GM19452 (cell line): ENCODE results near the gene VPS72.

Experiments used
- ATAC-seq: cut with Tn5 transposase; IDR thresholded peaks from one replicate; pipeline ENCODE4 v1.9.1; 2021; ENCODE audit not compliant: unreplicated experiment

VPS72 gene

DNA sequence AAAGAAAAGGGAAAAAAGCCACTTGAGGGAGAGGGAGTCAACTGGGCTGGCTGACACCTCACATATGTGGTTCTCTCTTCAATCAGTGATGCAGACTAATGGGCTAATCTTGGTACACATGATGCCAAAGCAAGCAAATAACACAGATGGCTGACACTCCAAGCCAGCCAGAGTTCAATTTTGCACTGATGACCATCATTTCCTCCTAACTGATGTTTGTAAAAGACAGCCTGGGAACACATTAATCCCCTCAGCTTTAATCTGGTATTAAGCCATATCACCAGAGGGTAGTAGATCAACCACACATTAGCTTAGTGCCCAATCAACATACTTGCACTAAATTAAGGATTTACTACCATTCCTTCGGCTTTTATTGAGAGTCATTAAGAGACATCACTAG, 2.8 kb downstream of the VPS72 start:
- ATAC-seq, result no peak

DNA sequence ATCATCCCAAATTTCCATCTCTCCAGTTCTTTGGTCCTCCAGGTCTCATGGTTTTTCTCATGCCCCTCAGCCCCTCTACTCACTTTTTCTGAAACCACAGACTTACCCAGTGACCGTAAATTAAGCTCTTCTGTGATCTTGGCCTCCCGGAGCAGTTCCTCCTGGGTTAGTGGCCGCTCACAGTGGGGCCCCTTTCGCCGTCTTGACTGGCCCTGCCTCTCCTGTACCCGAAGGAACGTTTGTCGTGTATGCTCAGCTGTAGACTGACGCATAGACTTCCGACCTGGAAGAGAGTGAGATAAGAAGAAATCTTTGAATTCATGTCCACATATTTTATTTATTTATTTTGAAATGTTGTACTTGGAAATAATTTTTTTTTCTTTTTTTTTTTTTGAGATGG, 5.8 kb downstream of the VPS72 start:
- no peak for ATAC-seq

- ATAC-seq, result no peak
Measured at GRCh38 chr1:151176514-151177045, 13.4 kb downstream of the VPS72 start.

DNA sequence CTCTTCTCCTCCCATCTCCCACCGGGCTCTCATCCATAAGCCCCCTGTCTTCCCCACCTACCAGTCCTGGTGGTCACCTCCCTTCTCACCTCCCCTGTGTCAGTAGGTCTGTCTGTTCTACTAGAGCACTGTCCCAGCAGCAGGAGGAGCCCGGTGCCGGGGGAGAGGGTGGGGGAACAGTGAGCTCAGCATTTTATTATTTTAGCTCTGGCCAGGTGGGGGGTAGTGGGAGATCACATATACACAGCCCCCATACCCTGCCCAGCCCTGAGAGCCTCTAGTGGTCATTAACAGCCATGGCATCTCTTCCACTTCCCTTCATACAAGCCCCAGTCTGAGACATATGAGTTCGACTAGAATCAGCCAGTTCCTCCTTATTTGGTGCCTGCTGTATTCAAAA, 14.1 kb downstream of the VPS72 start, which contains the start of gene TMOD4:
Gene TMOD4 (minus strand): TSS at position 119 of the 400 bp plus-strand sequence. CDS start 1,106 bp downstream, outside the sequence.
- no peak for ATAC-seq

- no peak for ATAC-seq
Measured at GRCh38 chr1:151175041-151175741, 14.8 kb downstream of the VPS72 start.

DNA sequence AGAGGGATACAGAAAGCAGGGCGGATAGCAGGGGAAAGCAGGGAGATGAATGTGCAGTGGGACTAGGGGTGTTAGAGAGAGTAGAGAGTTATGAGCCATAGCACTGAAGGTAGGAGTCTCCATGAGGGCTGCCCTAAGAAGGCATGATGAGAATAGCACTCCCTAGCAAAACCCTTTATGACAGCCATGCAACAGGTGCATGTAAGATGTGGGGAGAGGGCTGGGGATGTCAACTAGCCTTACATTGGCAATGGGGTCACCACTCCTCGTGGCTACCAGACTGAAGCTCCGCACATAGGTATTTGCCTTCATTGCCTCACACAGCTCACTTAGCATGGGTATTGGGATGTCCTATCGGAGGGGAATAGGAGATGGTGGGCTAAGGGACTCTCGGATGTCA, 18.8 kb downstream of the VPS72 start:
- no peak for ATAC-seq

GRCh38 chr1:151167116-151167515, 22.9 kb downstream of the VPS72 start:
- no peak for ATAC-seq

DNA sequence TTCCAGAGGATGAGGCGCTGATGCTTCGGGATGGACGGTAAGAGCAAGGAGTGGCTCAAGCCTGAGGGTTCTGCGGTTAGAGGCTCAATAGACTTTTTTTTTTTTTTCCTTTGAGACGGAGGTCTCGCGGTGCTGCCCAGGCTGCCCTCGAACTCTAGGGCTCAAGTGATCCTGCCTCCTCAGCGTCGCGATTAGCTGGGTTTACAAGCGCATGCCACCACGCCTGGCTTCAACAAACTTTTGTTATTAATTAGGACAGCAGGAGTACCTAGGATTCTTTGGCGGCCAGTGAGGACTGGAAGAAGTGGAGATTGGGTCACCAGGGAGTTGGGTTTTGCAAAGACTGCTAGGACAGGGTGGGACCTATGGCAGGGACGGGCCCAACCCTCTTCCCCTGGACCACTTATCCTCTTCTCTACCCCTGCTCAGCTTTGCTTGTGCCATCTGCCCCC, 23.5 kb downstream of the VPS72 start:
- no peak for ATAC-seq

- peak; percentile 88 for ATAC-seq
Measured at GRCh38 chr1:151165738-151166504, 24.1 kb downstream of the VPS72 start, which contains the start of the genes LYSMD1 and SCNM1. TSS of gene LYSMD1 (minus strand) at chr1:151165902. CDS start at chr1:151165258, 644 bp downstream. TSS of gene SCNM1 (plus strand) at chr1:151166144. CDS start at chr1:151166153, 9 bp downstream.

GRCh38 chr1:151165281-151165737, 24.7 kb downstream of the VPS72 start:
- ATAC-seq, result peak; percentile 8

DNA sequence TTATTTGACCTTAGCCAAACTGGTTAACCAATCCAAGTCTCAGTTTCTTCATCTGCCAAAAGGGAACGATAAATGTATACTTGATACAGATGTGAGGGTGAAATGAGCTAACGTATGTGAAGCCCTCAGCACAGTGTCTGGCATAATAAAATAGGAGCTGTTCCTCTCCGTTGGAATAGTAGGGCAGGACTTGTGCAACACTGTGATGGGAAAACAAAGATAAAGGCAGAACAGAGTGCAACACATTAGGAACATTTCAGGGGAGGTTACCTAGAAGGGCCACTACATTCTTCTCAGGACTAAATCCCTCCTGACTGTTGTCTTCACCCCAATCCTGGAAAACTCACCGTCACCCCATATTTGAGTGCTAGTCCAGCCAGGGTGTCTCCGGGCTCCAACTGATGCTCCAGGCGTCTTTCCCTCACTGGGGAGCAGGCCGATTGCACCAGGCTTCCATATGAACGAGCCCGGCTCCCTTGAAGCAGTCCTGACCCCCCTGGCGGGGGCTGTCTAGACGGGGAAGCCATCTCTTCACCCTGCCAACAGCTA, 25.2 kb downstream of the VPS72 start:
- ATAC-seq, result no peak

DNA sequence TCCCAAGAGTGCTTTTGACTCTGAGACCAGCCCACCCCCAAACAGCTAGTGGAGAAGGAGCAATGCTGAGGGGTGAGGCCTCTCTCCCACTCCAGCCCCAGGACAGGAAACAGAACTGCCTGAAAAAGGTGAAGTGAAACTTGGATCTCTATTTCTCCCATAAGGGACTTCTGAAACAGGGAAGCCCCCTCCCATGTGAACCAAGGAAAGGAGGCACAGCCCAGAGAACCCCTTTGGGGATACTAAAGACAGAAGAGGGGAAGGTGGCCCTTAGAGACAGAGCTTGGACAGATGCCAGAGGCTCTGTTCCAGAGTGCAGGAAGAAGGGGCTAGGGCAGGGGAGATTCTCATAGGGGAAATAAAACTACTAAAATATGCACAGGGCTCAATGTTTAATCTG, 30.6 kb downstream of the VPS72 start:
- no peak for ATAC-seq

DNA sequence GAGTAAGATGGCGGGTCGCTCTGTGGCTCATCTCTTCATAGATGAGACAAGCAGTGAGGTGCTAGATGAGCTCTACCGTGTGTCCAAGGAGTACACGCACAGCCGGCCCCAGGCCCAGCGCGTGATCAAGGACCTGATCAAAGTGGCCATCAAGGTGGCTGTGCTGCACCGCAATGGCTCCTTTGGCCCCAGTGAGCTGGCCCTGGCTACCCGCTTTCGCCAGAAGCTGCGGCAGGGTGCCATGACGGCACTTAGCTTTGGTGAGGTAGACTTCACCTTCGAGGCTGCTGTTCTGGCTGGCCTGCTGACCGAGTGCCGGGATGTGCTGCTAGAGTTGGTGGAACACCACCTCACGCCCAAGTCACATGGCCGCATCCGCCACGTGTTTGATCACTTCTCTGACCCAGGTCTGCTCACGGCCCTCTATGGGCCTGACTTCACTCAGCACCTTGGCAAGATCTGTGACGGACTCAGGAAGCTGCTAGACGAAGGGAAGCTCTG, 31.2 kb downstream of the VPS72 start:
- no peak for ATAC-seq

DNA sequence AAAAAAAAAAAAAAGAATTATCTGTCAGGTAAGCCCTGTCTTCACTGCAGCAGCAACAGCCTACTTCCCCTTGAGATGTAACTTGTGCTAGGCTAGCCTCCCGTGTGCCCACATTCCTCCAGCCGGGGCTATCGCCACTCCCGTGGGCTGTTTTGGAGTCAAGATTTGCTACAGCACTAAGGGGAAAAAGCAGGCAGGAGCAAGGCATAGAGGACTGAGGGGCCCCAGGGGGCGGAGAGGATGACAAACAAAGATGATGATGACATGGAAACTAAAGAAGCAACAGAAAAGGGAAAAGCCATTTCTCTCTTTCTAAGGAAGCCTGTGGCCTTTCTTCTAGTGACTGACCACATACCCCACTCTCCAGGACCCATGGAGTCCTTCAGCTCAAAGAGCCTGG, 31.7 kb downstream of the VPS72 start:
- ATAC-seq, result no peak

DNA sequence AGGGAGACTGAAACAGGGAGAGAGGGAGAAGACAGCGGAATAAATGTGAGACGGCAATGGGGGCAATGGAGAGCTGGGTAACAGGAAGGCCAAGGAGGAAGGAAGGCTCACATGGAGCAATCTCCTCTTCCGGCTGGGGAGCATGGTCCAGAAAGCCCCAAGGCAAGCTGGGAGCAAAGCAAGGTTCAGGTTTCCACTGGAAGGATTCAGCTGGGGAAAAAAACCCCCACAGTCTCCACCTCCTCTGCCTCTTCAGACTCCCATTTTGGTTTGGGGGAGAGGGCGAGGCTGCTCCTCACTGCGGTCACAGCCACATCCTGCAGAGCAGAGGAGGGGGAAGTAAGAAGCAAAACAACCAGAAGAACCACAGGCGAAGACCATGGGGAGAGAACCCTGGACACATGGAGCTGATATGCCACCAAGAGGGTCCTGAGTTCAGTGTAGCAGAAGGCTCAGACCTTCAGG, 32.9 kb downstream of the VPS72 start:
- no peak for ATAC-seq

- peak; percentile 73 for ATAC-seq
Measured at GRCh38 chr1:151156515-151156819, 33.5 kb downstream of the VPS72 start, which contains the start of gene TNFAIP8L2. TSS of gene TNFAIP8L2 (plus strand) at chr1:151156649. CDS start at chr1:151158698, 2,049 bp downstream.

DNA sequence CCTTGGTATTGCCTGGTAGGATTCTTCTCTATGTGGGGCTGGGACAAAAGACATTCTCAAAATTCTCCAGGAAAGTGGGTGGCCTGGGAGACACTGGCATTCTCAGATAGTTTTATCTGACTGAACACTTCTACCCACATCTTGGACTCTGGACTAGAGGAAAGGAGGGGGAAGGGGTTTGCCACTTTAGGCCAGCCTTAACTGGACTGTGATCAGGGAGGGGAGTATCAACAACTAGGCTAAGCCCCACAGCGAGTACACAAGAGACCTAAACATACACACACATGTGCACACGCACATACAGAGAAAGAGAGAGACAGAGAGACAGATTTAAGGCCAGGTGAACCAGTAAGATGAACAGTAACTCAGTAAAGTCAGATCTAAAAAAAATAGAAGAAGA, 42.3 kb downstream of the VPS72 start:
- ATAC-seq, result no peak

- ATAC-seq, result no peak
Measured at GRCh38 chr1:151147132-151147503, 42.9 kb downstream of the VPS72 start.

DNA sequence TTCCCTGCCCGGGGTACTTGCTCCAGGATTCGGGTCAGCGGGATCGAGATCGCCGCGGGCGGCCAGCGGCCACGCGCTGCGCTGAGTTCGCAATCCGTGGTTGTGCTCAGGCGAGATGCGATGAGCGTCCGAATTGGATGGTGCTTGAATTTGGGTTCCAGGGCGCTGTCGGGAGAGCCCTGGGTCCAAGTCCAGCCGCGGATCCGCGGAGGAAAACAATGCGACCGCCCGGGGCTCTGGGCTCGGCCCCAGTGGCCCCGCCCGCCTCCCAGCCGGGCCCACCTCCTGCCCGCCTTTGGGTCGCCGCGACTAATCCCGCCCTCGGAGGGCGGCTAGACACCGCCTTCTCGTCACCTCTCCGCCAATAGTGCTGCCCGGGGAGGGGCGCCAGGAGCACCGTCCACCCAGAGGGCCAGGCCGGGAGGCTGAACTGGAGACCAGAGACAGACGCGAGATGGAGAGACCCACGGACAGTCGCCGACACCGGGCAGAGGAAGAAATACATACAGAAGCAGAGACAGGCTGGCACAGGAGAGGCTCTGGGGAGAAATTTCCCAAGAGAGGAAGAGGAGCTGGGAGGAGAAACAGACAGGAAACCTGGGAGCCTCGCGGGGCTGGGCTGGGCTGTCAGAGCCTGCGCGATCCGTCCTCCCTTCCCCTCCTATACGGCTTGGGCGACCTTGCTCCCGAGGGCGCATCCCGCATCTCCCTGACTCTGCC, 43.4 kb downstream of the VPS72 start, which contains the start of gene SEMA6C:
Gene SEMA6C (minus strand): TSS at position 220 of the 720 bp plus-strand sequence. CDS start 4,010 bp downstream, outside the sequence.
- peak; percentile 99 for ATAC-seq

DNA sequence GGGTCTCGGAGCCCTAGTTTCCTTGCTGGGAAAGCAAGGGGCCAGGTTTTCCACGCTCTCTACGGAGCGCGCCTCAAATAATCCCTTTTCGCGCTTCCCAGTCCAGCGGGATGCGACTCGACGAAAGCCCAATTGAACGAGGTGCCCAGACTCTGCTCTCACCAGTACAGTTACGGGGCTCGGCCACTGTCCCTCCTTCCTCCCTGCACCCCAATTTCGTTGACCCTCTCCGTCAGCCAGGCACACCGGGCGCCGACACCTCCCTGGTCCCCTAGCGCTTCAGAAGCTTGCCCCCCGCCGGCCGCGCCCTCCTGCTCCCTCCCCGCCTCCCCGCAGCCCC, 44.0 kb downstream of the VPS72 start:
- no peak for ATAC-seq
